ENCODE measurements around the gene TSKU.
"Not testable (repeated sequence)": the region's sequence is repeated elsewhere in the genome, so short reads cannot be mapped to it uniquely, and the experiment has no call there.

TSKU gene

GRCh38 chr11:76801225-76801624 lies 18.1 kb downstream of the TSKU start:
- DNase-seq, result no peak

GRCh38 chr11:76801736-76802135 lies 18.6 kb downstream of the TSKU start:
- DNase-seq, result no peak

DNA sequence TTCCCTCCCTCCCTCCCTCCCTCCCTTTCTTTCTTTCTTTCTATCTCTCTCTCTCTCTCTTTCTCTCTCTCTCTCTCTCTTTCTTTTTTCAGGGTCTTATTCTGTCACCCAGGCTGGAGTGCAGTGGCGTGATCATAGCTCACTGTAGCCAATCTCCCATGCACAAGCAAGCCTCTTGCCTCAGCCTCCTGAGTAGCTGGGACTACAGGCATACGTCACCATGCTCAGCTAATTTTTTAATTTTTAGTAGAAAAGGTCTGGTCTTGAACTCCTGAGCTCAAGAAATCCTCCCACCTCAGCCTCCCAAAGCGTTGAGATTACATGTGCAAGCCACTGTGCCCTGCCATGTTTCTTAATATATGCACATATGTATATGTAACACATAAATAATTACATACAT lies 19.0 kb downstream of the TSKU start:
- DNase-seq, result no peak

GRCh38 chr11:76802621-76803020 lies 19.5 kb downstream of the TSKU start:
- DNase-seq, result no peak

- no peak for DNase-seq
Observed at GRCh38 chr11:76803023-76803422, 19.9 kb downstream of the TSKU start.

GRCh38 chr11:76803811-76804600 lies 20.9 kb downstream of the TSKU start:
- no peak for DNase-seq

DNA sequence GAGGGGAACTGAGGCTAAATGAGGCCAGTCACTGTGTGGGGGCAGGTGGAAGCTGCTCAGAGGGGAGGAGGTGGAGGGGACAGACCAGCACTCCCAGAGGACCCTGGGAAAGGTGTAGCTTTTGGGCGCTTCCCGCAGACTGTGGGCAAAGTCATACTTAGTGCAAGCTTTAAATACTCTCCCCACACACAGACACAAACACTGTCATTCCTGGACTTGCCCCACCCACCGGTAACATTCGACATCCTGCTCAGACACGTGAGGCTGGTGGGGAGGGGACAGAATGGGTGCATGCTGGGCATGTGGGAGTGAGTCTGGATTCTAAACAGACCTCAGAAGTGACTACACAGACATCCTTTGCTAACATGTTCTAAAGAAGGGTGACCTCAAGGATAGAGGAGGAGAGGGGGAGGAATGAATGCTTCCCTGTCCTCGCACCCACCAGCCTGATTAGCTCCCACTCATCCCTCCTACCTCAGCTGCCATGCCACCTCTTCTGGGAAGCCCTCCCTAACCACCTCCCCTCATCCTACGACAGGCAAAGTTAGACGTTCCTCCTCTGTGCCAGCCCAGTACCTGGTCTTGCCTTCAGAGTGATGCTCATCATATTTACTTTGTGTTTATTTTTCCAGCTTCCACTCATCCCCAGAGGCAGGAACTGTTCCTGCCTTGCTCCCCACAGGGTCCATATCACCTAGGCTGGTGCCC lies 22.2 kb downstream of the TSKU start:
- DNase-seq, result no peak

DNA sequence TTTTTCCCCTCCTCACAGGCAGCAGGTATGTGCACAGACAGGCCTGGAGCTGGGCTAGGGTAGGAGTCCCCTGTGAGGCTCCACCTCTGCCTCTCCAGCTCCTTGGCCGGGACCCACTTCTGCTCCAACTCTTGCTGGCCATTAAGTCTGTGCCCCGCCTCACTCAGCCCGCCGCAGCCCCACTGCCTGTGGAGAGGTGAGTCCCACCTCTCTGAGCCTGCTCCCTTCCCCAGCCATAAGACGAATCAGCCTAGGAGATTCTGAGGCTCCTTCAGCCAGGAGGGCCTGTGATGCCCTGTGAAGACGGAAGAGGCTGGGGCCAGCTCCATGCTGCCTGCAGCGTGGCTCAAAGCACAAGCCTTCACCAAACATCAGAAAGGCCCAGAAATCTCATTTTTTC lies 23.0 kb downstream of the TSKU start:
- no peak for DNase-seq

GRCh38 chr11:76806608-76807205 lies 23.6 kb downstream of the TSKU start:
- DNase-seq, result no peak

- peak; percentile 64 for DNase-seq
Observed at GRCh38 chr11:76807206-76807875, 24.2 kb downstream of the TSKU start.

DNA sequence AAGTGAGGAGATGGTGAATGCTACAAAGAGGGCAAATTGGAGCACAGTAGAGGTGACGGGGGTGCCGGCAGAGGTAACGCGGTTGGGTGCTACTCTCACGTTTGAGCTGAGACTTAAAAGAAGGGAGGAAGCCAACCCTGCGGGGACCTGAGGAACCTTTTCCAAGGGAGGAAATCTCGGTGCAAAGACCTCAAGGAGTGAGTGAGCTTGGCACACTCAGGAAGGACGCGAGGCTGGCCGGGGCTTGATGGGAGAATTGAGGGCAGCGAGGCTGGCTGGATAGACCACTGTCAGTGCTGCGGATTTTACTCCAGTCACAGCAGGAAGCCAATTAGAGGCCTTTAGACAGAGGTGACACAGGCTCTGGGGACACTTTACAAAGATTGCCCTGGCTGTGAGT lies 25.0 kb downstream of the TSKU start:
- no peak for DNase-seq

GRCh38 chr11:76808996-76809395 lies 25.8 kb downstream of the TSKU start:
- no peak for DNase-seq

GRCh38 chr11:76810151-76810853 lies 27.1 kb downstream of the TSKU start:
- DNase-seq, result no peak

DNA sequence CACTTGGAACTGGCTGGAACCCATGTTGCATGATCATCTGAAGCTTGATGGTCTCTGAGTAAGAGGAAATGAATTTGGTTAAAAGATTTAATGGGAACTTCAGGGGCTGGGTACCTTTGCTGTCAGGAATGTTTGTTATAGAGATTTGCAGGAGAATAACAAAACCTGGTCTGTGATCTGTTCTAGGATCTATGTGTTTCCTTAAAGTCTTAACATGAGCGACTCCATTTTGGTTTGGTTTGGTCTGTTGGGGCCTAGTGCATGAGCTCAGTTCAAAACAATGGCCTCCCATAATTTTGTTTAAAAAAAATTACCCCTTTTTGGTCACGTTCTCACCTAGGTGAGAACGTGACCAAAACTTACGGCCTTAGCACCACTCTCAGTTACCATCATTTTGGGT lies 28.1 kb downstream of the TSKU start:
- no peak for DNase-seq

DNA sequence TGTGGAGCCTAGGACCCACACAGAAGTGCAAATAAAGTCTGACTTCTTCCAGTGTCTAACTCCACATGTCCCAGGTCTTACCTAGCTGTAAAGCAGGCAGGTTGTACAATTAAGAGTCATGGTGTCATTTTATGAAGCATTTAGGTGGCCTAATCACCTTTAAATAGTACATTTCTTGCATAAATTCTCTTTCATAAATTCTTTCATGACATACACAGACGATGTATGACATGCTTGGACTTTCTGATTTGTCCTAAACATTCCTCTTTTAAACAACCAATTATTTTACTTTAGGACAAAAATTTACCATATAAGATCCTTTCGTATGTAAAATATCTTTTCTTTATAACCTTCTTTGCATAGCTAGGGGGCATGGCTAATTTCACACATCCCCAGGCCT lies 31.3 kb downstream of the TSKU start:
- DNase-seq, result no peak

- DNase-seq, result not testable (repeated sequence)
Observed at GRCh38 chr11:76815678-76816077, 32.5 kb downstream of the TSKU start.

DNA sequence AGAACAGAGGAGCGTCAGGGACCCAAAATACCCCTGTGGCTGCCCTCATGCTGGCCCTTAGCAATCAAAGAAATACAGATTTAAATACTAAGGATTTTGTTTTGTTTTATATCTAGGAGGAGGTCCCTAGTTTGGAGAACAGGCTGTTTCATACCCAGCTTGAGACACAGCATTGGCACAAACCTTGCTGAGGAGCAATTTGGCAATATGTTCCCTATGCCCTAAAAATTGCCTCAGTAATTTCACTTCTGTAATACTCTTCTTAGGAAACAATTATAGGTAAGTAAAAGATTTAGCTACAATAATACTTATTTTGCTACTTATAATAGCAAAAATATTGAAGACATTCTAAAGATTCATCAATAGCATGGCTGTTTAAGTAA lies 37.0 kb downstream of the TSKU start:
- no peak for DNase-seq

DNA sequence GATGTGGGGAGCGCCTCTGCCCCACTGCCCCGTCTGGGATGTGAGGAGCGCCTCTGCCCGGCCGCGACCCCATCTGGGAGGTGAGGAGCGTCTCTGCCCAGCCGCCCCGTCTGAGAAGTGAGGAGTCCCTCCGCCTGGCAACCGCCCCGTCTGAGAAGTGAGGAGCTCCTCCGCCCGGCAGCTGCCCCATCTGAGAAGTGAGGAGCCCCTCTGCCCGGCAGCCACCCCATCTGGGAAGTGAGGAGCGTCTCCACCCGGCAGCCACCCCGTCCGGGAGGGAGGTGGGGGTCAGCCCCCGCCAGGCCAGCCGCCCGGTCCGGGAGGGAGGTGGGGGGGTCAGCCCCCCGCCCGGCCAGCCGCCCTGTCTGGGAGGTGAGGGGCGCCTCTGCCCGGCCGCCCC lies 38.2 kb downstream of the TSKU start:
- DNase-seq, result not testable (repeated sequence)

DNA sequence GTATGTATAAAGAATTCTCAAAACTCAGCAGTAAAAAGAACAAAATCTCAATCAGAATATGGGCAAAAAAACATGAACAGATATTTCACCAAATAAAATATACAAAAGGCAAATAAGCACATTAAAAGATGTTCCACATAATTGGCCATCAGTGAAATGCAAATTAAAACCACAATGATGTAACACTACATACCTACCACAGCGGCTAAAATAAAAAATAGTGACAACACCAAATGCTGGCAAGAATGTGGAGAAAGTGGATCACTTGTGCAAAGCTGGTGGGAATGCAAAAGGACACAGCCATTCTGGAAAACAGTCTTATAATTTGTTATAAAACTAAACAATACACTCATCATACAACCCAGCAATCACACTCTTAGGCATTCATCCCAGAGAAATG lies 39.2 kb downstream of the TSKU start:
- DNase-seq, result no peak

- DNase-seq, result peak; percentile 37
Observed at GRCh38 chr11:76823481-76824028, 40.4 kb downstream of the TSKU start.

DNA sequence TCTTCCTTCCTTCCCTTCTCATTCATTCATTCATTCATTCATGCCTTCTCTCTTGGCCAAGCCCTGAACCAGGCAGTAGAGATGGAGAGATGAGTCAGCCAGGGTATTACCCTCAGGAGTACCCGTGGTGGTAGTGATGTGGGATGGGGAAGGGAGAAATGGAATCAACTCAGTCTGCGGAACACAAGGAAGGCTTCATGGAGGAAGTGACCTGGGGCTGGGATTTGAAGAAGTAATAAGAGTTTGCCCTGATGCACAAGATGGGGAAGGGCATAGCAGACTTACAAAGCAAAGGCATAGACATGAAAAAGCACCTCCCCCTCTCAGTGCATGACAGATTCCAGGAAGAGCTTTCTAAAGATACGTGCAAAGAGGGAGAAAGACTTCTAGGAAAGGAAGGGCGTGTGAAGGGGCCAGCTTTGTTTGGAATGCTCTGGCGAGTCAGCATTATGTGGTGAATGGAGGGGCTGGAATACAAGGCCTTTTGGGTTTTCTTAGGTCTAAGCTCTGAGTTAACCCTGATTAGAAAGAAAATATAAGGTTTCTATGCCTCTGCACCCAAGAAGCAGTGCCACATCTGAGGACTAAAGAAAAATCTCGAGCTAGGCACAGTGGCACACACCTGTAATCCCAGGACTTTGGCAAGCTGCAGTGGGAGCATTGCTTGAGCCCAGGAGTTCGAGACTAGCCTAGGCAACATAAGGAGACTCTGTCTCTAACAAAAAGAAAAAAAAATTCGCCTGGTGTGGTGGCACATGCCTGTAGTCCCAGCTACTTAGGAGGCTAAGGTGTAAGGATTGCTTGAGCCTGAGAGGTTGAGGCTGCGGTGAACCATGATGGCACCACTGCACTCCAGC lies 41.2 kb downstream of the TSKU start:
- no peak for DNase-seq

Data from right kidney (tissue), 1 donor.